Measurements from ENCODE around the gene KRTAP10-3. TPM values are rescaled to one million over a fixed set of nuclear protein-coding genes. Genes with fewer than 3 reads are reported as not detected.

KRTAP10-3 gene
- total RNA-seq, 1 experiment from 2014 or later = not detected

DNA sequence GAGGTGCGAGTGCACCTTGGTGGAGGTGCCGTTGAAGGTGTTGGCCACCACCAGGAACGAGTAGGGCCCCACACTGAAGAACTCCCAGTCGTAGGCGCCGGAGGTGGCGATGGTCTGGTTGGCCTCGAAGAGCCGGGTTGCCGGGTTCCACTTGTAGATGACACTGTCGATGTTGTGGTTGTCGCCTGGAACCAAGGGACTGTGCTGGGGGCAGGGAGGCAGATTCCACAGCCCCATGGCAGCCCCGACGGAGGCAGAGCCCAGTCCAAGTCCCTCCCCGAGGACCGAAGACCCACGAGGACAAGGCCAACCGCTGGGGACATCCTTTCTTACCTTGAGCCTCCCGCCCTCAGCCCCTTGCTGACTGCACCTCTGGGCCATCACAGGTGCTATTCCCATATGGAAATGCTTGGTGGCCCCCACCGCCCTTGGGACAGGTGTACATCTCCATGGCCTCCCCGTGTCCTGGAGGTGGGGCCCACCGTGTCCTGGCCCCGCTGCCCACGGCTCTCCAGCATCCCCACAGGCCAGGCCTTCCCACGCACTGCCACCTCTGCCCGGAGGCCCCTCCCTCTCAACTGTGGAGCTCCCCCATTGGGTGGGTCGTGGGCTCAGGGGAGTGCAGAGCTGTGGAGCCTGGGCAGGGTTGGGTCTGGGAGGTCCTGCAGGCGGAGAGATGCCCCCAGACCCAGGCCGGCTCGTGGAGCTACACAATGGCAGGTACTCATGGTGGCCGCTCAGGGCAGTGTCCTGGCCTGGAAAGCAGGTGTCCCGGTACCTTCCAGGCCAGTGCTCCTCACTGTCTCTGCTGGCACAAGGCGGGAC is 36.5 kb downstream of the KRTAP10-3 start:
- BruUV-seq (replicated peaks) = no TSS peak
- CTCF ChIA-PET = no interaction called here
- intact Hi-C loops (cut with micrococcal nuclease; ENCODE audit: unreplicated experiment) = no loop called here

DNA sequence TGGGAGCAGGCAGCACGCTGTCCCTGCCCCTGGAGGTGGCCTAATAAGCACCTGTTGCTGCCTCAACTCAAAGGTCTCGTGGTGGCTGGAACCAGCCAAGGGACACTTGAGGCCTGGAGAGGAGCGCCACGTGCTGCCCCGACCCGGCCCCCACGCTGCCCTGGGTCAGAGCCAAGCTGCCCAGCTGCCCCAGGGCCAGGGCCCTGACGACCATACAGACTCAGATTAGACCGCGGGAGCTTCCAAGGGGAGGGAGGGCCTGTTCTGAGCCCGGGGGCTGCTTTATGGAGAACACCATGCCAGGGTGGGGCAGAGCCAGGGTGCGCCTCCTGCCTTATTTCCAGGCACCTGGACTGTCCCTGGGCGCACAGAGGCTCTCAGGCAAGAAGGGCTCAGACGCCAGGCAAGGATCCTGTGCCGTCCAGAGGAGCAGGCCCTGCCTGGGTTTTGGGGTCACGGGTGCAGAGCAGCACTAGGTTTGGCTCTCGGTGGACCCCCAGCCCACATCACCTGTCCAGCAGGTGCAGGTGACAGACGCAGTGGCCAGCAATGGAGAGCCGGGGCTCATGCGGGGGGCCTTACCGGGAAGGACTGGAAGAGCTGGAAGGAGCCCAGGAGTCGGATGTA is 37.2 kb downstream of the KRTAP10-3 start:
- CTCF ChIA-PET = no interaction called here

More for the DNA sequence above, 36.5 kb downstream of the KRTAP10-3 start:
- H3K9me3 ChIP-seq = peaks cover 14% of the 10 kb centered on the region
- no peaks in the 10 kb centered on the region for H3K36me3 Mint-ChIP-seq (ENCODE audit: insufficient read depth, unreplicated experiment)
- no peak overlapping the region for H3K4me3 ChIP-seq (ENCODE audit: low read depth, low read length)
- DNase-seq = no peak
- H3K4me1 ChIP-seq = peaks cover 7% of the 10 kb centered on the region; the same call in 1 of the 2 replicates
- H3K27ac Mint-ChIP-seq (ENCODE audit: unreplicated experiment) = no peak overlapping the region
- peaks cover 12% of the 10 kb centered on the region for H3K4me1 Mint-ChIP-seq (ENCODE audit: low read depth, unreplicated experiment)
- H3K4me3 Mint-ChIP-seq (ENCODE audit: unreplicated experiment) = no peak overlapping the region
- no peaks in the 10 kb centered on the region for H3K36me3 ChIP-seq (ENCODE audit: control insufficient read depth, insufficient read depth, low read length)
- no peaks in the 10 kb centered on the region for H3K27me3 Mint-ChIP-seq (ENCODE audit: insufficient read depth, unreplicated experiment)
- TF ChIP-seq, protein P1, sequence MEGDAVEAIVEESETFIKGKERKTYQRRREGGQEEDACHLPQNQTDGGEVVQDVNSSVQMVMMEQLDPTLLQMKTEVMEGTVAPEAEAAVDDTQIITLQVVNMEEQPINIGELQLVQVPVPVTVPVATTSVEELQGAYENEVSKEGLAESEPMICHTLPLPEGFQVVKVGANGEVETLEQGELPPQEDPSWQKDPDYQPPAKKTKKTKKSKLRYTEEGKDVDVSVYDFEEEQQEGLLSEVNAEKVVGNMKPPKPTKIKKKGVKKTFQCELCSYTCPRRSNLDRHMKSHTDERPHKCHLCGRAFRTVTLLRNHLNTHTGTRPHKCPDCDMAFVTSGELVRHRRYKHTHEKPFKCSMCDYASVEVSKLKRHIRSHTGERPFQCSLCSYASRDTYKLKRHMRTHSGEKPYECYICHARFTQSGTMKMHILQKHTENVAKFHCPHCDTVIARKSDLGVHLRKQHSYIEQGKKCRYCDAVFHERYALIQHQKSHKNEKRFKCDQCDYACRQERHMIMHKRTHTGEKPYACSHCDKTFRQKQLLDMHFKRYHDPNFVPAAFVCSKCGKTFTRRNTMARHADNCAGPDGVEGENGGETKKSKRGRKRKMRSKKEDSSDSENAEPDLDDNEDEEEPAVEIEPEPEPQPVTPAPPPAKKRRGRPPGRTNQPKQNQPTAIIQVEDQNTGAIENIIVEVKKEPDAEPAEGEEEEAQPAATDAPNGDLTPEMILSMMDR (IDR thresholded peaks at IDR 0.05; ENCODE audit: insufficient read depth in 1 of 2, low read depth in 1 of 2, low read length in 1 of 2, severe bottlenecking in 1 of 2, unreplicated experiment in 1 of 2) = no peak
- no peaks in the 10 kb centered on the region for H3K27me3 ChIP-seq (replicated peaks; ENCODE audit: control insufficient read depth, insufficient read depth, low read length)
- peaks cover 11% of the 10 kb centered on the region for H3K9me3 Mint-ChIP-seq (ENCODE audit: unreplicated experiment)
- POLR2A ChIA-PET = no interaction called here

More for the DNA sequence above, 37.2 kb downstream of the KRTAP10-3 start:
- H3K27me3 ChIP-seq (replicated peaks; ENCODE audit: control insufficient read depth, insufficient read depth, low read length) = no peaks in the 10 kb centered on the region
- H3K36me3 Mint-ChIP-seq (ENCODE audit: insufficient read depth, unreplicated experiment) = no peaks in the 10 kb centered on the region
- peak in 1 of 2 experiments; percentile 23 for DNase-seq
- H3K36me3 ChIP-seq (ENCODE audit: control insufficient read depth, insufficient read depth, low read length) = no peaks in the 10 kb centered on the region
- H3K27me3 Mint-ChIP-seq (ENCODE audit: insufficient read depth, unreplicated experiment) = no peaks in the 10 kb centered on the region
- peaks cover 13% of the 10 kb centered on the region for H3K9me3 Mint-ChIP-seq (ENCODE audit: unreplicated experiment)
- TF ChIP-seq, protein P1 (IDR thresholded peaks at IDR 0.05; ENCODE audit: insufficient read depth in 1 of 2, low read depth in 1 of 2, low read length in 1 of 2, severe bottlenecking in 1 of 2, unreplicated experiment in 1 of 2) = no peak
- BruUV-seq (replicated peaks) = no TSS peak
- H3K27ac Mint-ChIP-seq (ENCODE audit: unreplicated experiment) = no peak overlapping the region
- H3K4me1 ChIP-seq = peaks cover 7% of the 10 kb centered on the region; the same call in 1 of the 2 replicates
- peaks cover 17% of the 10 kb centered on the region for H3K4me1 Mint-ChIP-seq (ENCODE audit: low read depth, unreplicated experiment)
- peaks cover 14% of the 10 kb centered on the region for H3K9me3 ChIP-seq
- intact Hi-C loops (cut with micrococcal nuclease; ENCODE audit: unreplicated experiment) = no loop called here
- H3K4me3 Mint-ChIP-seq (ENCODE audit: unreplicated experiment) = no peak overlapping the region
- POLR2A ChIA-PET = no interaction called here
- no peak overlapping the region for H3K4me3 ChIP-seq (ENCODE audit: low read depth, low read length)
